GM18505 (cell line): Measurements from ENCODE around the gene C4orf50.

Source experiments
- ATAC-seq: cut with Tn5 transposase; IDR thresholded peaks from one replicate; pipeline ENCODE4 v1.9.1; 2021; ENCODE audit not compliant: unreplicated experiment
- POLR2A ChIP-seq: IDR thresholded peaks from 4 replicates; pipeline ENCODE4 v1.6.1; 2011; ENCODE audit warnings: borderline replicate concordance; ENCODE audit not compliant: insufficient read depth, insufficient read length; ENCODE audit errors: extremely low read depth

Gene C4orf50

DNA sequence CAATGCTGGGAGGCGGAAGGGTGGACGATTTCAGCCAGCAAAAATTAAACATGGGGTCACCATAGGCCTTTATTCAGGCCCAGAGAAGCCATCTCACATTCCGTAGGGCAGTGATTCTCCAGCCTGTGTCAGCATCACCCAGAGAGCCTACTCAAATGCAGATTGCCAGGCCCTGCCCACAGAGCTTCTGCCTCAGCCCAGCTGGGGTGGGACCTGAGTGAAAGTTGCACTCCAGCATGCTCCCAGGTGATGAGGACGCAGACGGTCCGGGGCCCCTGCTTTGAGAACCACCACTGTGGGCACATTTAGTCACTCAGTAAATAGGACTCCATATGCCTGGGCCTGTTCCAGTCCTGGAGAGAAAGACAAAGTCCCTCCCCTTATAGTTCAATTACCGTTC, 12.4 kb upstream of the C4orf50 start:
- TF ChIP-seq POLR2A, result no peak
- no peak for ATAC-seq

DNA sequence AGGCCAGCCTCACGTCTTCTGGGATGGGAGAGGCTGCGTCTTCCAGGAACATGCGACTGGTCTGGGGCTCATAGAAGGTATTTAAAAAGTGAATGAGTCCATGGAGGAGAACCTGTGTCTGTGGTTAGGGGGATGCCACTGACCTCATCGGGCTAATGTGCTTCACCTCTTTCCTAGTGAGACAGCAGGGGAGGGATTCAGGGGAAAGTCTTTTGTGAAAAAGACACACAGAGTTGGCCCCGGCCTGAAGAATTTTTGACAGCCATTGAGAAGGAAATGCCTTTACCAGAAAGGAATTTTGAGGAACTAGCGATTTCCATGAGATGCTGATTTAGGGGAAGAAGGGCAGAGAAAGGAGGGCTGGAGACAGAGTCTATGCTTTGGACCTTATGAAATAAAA, 11.0 kb upstream of the C4orf50 start:
- TF ChIP-seq POLR2A, result no peak
- ATAC-seq, result no peak

DNA sequence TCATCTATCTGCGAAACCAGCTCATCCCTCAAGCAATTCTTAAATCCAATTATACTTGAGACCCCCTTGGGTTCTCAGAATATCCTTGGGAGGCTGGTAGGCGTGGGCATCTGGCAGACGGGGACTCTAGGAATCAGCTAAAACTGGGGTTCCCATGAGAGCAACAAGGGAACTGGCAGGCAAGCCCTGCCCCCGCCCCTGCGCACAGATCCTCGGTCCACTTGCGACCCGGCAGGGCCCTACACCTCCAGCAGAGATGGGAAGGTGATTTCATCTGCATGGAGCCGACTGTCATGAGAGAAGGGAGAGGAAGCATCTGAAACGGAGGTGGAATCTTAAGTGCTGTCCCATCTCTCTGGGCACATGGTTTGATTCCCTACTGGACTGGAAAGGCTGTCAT, 9.9 kb upstream of the C4orf50 start:
- no peak for TF ChIP-seq POLR2A
- no peak for ATAC-seq

DNA sequence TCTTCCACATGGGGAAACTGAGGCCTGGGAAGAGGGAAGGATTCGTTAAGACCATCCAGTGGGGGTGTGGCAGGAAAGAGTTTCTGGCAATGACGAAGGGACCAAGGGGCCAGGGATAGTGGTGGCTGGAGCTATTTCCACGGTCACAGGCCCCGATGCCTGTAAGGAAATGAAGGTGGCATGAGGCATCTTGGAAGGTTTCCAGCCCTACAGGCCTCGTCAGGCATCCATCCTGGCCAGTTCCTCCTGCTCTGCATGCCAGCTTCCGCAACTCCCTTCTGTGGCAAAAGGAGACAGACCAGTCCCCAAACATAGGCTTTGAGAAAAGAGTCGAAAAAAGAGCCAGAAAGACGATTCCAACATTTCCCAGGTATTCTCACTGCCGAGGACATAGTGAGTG, 9.2 kb upstream of the C4orf50 start:
- TF ChIP-seq POLR2A, result no peak

DNA sequence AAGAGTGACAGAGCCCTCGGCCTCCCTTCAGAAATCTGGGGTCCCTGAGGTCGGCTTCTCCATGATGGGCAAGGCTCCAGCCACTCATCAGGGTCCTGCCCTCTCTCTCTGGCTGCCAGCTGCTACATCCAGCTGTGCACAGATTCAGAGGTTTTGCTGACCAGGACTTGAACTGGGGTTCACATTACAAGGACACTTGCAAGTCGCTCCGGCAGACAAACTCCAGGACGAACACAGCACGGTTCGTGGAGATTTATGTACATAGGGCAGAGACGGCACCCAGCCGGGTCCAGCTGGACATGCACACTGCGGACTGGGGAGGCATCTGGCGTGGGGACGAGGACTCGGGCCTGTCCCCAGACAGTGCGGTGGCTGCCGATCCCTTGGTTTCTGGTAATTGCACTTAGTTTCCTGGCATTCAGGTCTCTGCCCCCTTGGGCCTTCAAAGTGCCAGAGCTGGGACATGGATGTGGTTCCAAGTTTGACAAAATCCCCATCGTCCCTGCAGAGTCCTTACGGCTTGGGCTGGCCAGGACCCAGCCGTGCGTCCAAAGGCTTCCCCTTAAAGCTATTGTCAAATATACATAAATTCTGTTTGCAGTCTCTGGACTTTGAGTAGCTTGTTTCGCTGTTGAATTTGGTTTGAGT, 6.2 kb upstream of the C4orf50 start:
- TF ChIP-seq POLR2A, result no peak
- ATAC-seq, result no peak

More for the DNA sequence above, 9.2 kb upstream of the C4orf50 start:
- ATAC-seq, result no peak

DNA sequence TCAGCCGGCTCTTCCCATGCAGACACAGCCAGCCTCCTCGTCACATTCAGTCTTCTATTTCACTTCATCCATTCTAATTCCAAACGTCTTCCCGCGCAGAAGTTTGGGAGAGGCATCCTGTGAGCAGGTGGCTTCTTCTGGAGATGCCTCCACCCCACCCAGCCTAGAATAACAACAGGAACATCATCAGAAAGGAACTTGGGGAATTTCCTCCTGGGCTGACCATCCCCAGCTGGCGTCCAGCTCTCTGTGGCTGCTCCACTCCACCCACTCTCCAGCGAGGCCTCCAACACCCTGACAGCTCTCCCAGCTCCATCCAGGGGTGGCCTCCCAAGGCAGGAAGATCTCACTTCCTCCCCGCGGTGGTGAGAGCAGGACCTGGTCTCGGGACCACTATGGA, 5.5 kb upstream of the C4orf50 start:
- no peak for ATAC-seq
- no peak for TF ChIP-seq POLR2A

DNA sequence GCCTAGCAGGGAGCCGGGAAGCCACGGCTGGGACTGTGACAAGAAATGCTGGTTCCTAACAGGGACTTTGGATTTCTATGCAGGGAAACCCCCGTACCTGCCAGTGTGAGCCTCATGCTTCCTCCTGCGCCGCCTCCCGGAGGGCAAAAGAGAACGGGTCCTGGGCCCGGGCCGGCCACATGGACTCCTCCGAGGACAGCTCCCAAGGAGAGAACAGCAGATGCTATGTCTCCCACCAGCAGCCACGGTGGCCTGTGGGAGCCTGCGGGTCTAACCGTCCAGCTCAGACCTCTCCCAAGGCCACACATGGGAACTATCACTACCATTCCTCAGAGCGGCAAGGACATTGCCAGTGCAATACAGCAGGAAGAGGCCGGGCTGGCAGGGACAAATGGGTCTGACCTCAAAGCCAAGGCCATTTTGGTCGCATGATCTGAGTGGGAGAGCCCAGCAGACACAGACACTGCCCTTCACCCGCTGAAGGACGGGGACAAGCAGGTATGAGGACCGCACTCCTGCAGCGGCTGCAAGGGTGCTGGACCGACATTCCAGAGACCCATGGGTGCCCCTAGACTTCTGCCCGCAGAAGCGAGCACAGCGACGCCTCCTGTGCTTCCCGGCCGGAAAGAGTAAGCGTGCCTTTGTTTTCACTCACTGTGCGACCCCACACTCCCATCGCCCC, 4.5 kb upstream of the C4orf50 start:
- ATAC-seq, result no peak
- no peak for TF ChIP-seq POLR2A

DNA sequence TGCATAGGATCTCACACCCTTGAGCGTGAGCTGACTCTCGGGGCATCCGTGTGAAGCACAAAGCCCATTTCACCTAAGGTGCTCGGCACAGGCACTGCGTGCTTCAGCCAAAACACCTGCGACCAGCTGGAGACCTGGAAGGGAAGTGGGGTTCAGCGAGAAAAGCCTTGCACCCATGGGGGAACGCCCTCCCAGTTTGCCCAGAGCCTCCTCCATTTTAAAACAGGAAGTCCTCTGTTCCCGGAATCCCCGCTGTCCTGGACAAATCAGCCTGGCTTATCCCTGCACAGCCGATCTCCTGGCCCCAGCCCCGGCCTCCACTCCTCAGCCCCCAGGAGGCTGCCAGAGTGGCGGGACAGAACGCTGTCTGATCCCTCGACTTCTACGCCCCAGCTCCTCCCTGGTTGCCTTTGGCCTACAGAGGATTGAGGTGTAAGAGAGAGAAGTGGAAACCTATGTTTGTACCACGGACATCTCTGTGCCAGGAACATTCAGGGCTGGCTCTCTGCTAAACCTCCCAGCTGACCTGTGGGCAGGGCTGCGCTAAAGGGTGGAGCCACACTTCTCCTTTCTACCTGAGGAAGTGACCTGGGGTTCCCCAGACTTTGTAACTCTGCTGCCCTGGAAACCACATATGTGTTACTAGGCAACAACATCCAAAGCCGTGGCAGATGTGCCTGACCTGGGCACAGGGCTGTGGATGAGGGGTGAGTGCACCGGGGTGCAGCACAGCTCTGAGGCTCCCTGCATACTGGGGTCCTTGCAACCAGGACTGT, 3.8 kb upstream of the C4orf50 start:
- TF ChIP-seq POLR2A, result no peak
- ATAC-seq, result no peak

DNA sequence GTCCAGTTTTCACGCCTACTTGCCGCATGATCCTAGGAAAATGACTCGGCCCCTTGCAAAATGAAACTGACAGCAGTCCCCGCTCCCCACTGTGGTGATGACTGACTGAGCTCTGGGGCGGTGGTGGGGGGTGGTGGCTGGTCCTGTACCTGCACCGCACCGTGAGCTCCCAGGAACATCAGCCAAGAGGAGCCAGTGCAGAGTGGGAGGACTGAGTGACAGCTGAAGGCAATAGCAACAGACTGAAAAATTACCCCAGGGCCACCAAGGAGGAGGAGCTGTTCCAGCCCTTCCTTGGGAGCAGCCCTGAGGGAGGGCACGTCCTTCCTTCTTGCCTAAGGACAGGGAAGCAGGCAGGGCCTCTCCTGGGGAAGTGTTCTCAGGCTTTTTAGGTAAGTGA, 2.4 kb upstream of the C4orf50 start:
- ATAC-seq, result no peak
- no peak for TF ChIP-seq POLR2A

DNA sequence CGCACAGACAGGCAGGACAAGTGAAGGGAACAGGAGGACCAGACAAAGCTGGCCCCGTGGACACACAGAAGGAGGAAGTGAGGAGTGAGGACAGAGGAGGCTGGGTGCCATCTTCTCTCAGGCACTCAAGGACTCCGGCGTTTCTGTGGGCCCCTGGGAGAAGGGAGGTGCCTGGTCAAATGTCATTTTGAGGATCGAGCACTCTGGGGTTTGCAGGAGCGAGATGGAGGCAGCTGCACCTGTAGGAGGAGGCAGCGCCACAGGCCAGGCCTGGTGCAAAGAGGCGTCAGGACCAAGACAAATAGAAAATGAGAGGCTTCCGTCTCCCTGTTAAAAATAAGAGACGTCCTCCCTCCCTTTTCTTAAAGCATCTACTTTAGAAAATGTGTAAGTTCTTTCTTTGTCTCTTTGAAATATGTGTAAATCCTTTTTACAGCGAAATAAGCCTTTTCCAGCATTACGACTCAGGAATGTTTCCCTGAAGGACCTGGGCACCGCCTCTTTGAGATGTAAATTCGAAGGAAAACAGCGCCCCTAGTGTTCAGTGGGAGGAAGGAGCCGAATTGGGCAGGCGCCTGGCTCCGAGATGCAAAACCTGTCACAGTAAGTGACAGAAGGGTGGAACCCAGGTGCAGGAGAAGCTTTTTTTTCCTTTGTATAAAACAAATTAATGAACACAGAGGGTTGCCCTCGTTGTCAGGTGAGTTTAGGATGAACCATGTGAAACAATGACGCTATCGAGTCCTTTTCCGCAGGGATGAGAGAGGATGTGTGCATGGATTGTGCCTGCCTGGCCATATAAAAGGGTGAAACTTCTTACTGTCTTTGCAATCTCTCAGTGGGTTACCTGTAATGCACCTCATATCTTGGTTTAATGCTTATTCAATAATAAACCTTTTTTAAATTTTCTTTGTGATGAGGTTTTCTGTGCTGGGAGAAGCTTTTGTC, 1.4 kb upstream of the C4orf50 start:
- ATAC-seq, result no peak
- TF ChIP-seq POLR2A, result no peak

DNA sequence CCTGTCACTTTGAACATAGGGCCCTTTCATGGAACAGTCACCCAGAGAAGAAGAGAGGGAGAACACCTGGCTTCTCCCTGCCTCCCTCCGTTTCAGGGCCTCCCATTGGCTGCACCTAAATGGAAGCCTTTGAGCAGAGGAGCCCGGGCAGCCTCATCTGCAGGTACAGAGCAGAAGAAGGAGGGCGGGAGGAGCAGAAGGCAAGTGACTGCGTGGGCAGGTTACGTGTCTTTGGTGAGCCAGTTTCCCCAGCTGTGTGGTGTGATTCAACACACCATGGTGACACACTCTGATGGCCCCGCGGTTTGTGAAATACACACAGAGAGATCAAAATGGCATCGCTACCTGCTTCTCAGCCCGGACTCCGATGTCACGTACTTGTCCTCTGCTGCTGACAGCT, 431 bp downstream of the C4orf50 start:
- TF ChIP-seq POLR2A, result no peak
- no peak for ATAC-seq

DNA sequence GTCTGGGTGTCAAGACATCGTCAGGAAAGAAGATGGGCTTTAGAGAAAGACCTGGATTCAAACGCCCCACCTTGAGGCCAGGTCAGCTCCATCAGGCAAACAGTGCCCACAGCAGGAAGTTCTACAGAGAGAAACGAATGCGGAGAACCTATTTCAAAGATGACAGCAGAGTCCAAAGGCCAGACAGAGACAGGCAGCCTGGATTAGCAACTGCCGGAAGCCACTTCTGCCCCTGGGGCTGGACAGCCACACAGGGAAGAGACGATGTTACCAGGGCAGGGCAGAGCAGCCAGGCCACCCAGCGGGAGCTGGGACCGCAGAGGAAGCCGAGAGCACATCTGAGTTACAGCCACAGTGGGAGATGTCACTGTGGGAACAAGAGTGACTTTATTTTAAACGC, 1.2 kb downstream of the C4orf50 start:
- ATAC-seq, result no peak
- TF ChIP-seq POLR2A, result no peak

DNA sequence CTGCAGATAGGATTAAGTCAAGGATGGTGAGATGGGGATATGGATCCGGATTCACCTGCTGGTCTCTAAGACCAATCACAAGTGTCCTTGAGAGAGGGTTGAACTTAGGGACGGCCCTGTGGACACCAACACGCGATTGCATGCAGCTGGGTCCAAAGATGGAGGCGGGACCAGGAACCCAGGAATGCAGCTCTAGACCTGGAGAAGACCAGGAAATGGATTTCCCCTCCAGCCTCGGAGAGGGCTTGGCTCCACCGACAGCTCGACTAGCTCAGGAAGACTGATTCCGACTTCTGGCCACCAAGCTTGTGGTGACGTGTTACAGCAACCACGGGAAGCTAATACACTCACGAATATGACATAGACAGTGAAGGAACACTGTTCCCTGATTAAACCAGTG, 4.7 kb downstream of the C4orf50 start:
- ATAC-seq, result no peak

More for the DNA sequence above, 4.7 kb downstream of the C4orf50 start:
- TF ChIP-seq POLR2A, result no peak
